Panc1 (cell line): Measurements from ENCODE around the gene FAM163B. TPM values are rescaled to one million over a fixed set of nuclear protein-coding genes. Genes with fewer than 3 reads are reported as not detected.

Source experiments
- ATAC-seq: fragments of 200-7000 bp; cut with Tn5 transposase; 2 replicates; pipeline ENCODE4 v1.9.1; 2020; ENCODE audit warnings: mild to moderate bottlenecking, moderate library complexity
- BruUV-seq: library from RNA; stranded (reverse); fragments of 400-500 nt; replicated peaks from 2 replicates; lab custom pipeline; 2021; lab: Mats Ljungman, UMichigan
- CTCF ChIA-PET: fragments of 300-600 bp; sonication (Branson Sonifier 250); formaldehyde crosslinking; loops from one replicate; lab custom pipeline; 2022; ENCODE audit warnings: antibody characterized with exemption; lab: Charles Lee
- POLR2A ChIA-PET: fragments of 300-600 bp; sonication (Branson Sonifier 250); formaldehyde crosslinking; loops from one replicate; lab custom pipeline; 2022; ENCODE audit warnings: antibody characterized with exemption; lab: Charles Lee
- DNase-seq: peaks from one replicate; pipeline ENCODE4 v3.0.0-alpha.2; 2010; ENCODE audit warnings: low read depth, low spot score
- H3K27ac ChIP-seq: 2 replicates; pipeline ENCODE4 v1.5.1; 2011; ENCODE audit warnings: mild to moderate bottlenecking, low read length, inconsistent platforms
- H3K27me3 ChIP-seq: fragments of 200-500 bp; sonication (Bioruptor generic); 2 replicates; pipeline ENCODE4 v1.6.0; 2014; ENCODE audit warnings: low read length, inconsistent platforms; ENCODE audit not compliant: control insufficient read depth, insufficient read depth
- H3K36me3 ChIP-seq: fragments of 200-500 bp; sonication (Bioruptor generic); 2 replicates; pipeline ENCODE4 v1.5.1; 2014; ENCODE audit warnings: inconsistent platforms, mild to moderate bottlenecking, low read length, moderate library complexity; ENCODE audit not compliant: control insufficient read depth, insufficient read depth
- H3K4me1 ChIP-seq: 2 replicates; pipeline ENCODE4 v1.5.1; 2011; ENCODE audit warnings: inconsistent platforms, mild to moderate bottlenecking, low read length, moderate library complexity; ENCODE audit not compliant: control insufficient read depth, insufficient read depth
- H3K4me3 ChIP-seq, 2 experiments: 2 replicates each; pipeline ENCODE4 v1.5.1; 2011 to 2012; ENCODE audit warnings: low read depth in 2 of 2, low read length in 2 of 2, mild to moderate bottlenecking in 2 of 2, inconsistent platforms in 1 of 2, moderate library complexity in 1 of 2
- H3K9me3 ChIP-seq: fragments of 200-500 bp; sonication (Bioruptor generic); 2 replicates; pipeline ENCODE4 v1.5.1; 2014; ENCODE audit warnings: low read depth, mild to moderate bottlenecking, inconsistent platforms, low read length, moderate library complexity; ENCODE audit not compliant: control insufficient read depth, insufficient read depth
- CTCF ChIP-seq: fragments of 450-650 bp; IDR thresholded peaks from 2 replicates; pipeline ENCODE4 v1.5.1; 2017; ENCODE audit warnings: mild to moderate bottlenecking
- POLR2AphosphoS5 ChIP-seq: IDR thresholded peaks from 2 replicates; pipeline ENCODE4 v1.6.1; 2012; ENCODE audit warnings: mild to moderate bottlenecking, low read depth, low read length, moderate library complexity
- REST ChIP-seq, 2 experiments: IDR thresholded peaks; 2 replicates each; pipeline ENCODE4 v1.6.1; 2011 to 2012; ENCODE audit warnings: low read depth in 2 of 2, control low read depth in 1 of 2, low read length in 1 of 2, mild to moderate bottlenecking in 1 of 2, moderate library complexity in 1 of 2; ENCODE audit not compliant: insufficient read depth in 1 of 2
- SIN3A ChIP-seq: IDR thresholded peaks from 2 replicates; pipeline ENCODE4 v1.6.1; 2012; ENCODE audit warnings: low read depth, mild to moderate bottlenecking, low read length, moderate library complexity, borderline replicate concordance; ENCODE audit not compliant: insufficient read depth
- TCF7L2 ChIP-seq: IDR thresholded peaks from 2 replicates; pipeline ENCODE4 v1.6.1; 2011; ENCODE audit warnings: mild to moderate bottlenecking, low read depth, low read length, inconsistent platforms
- in situ Hi-C: cut with HindIII; loops from 2 replicates; pipeline ENCODE4 v1.10.0; 2016; ENCODE audit warnings: low sequenced_read_pairs, low pct_unique_long_range_greater_than_20kb
- intact Hi-C: fragments of 100-400 bp; cut with micrococcal nuclease; formaldehyde crosslinking; loops from one replicate; pipeline ENCODE4 v1.10.0; 2022; ENCODE audit not compliant: unreplicated experiment
- total RNA-seq: library from RNA; stranded (reverse); gene quantifications from one replicate; pipeline ENCODE4 v1.2.1, GENCODE V29; 2021; ENCODE audit not compliant: unreplicated experiment

The FAM163B gene
- total RNA-seq, 1 experiment from 2014 or later = not detected

GRCh38 chr9:133591985-133592384, 17.2 kb downstream of the FAM163B start:
- Histone ChIP-seq H3K36me3 (no peaks in the 10 kb centered on the region), H3K27me3 (no peaks in the 10 kb centered on the region), H3K4me1 (no peaks in the 10 kb centered on the region), H3K4me3 (no peak overlapping the region), H3K9me3 (no peaks in the 10 kb centered on the region; the same call in 1 of the 2 replicates), H3K27ac (no peak overlapping the region)
- no TSS peak for BruUV-seq
- DNase-seq (no peak), ATAC-seq (no peak)
- in situ Hi-C loops (no loop called here), intact Hi-C loops (no loop called here)
- ChIA-PET CTCF (no interaction called here), POLR2A (no interaction called here)
- no peak for TF ChIP-seq TCF7L2
- TF ChIP-seq POLR2AphosphoS5 = no peak
- TF ChIP-seq CTCF = no peak
- no peak for TF ChIP-seq REST (IDR thresholded peaks at IDR 0.05; ENCODE audit: insufficient read depth in 1 of 2, low read depth in 2 of 2, low read length in 1 of 2)
- no peak for TF ChIP-seq SIN3A

GRCh38 chr9:133591116-133591910, 17.9 kb downstream of the FAM163B start:
- TF ChIP-seq SIN3A (no peak), CTCF (no peak), POLR2AphosphoS5 (no peak), TCF7L2 (no peak), REST (IDR thresholded peaks at IDR 0.05; ENCODE audit: insufficient read depth in 1 of 2, low read depth in 2 of 2, low read length in 1 of 2) (no peak)
- H3K4me1 ChIP-seq = no peaks in the 10 kb centered on the region
- H3K9me3 ChIP-seq = no peaks in the 10 kb centered on the region
- no peaks in the 10 kb centered on the region for H3K27me3 ChIP-seq
- BruUV-seq = no TSS peak
- ChIA-PET CTCF (no interaction called here), POLR2A (no interaction called here)
- H3K27ac ChIP-seq = no peak overlapping the region
- H3K36me3 ChIP-seq = no peaks in the 10 kb centered on the region
- ATAC-seq = no peak
- intact Hi-C loops (no loop called here), in situ Hi-C loops (no loop called here)
- H3K4me3 ChIP-seq = no peak overlapping the region
- no peak for DNase-seq
